HG03575 (cell line): ENCODE results near the gene ANKH.
"Not testable (repeated sequence)": the region's sequence is repeated elsewhere in the genome, so short reads cannot be mapped to it uniquely, and the experiment has no call there.

Experiments used
- ATAC-seq: cut with Tn5 transposase; IDR thresholded peaks from one replicate; pipeline ENCODE4 v1.9.1; 2021; ENCODE audit not compliant: unreplicated experiment, insufficient number of reproducible peaks, low FRiP score; ENCODE audit errors: extremely low read depth

Gene ANKH

GRCh38 chr5:14810282-14810681, 61.3 kb downstream of the ANKH start:
- ATAC-seq: no peak

GRCh38 chr5:14809369-14810155, 62.0 kb downstream of the ANKH start:
- ATAC-seq: peak; percentile 96

GRCh38 chr5:14807471-14807870, 64.1 kb downstream of the ANKH start:
- ATAC-seq: no peak

GRCh38 chr5:14806456-14806855, 65.1 kb downstream of the ANKH start:
- no peak for ATAC-seq

- no peak for ATAC-seq
These were observed 69.0 kb downstream of the ANKH start for GRCh38 chr5:14802541-14802940.

GRCh38 chr5:14801792-14802191, 69.8 kb downstream of the ANKH start:
- ATAC-seq: no peak

GRCh38 chr5:14797385-14797784, 74.2 kb downstream of the ANKH start:
- not testable (repeated sequence) for ATAC-seq

- ATAC-seq: no peak
These were observed 76.9 kb downstream of the ANKH start for GRCh38 chr5:14794583-14795230.

GRCh38 chr5:14793851-14794250, 77.7 kb downstream of the ANKH start:
- no peak for ATAC-seq

- no peak for ATAC-seq
These were observed 80.7 kb downstream of the ANKH start for GRCh38 chr5:14790911-14791310.

- ATAC-seq: no peak
These were observed 81.4 kb downstream of the ANKH start for GRCh38 chr5:14790220-14790619.

- ATAC-seq: no peak
These were observed 83.6 kb downstream of the ANKH start for GRCh38 chr5:14787801-14788579.

- peak; percentile 69 for ATAC-seq
These were observed 87.9 kb downstream of the ANKH start for GRCh38 chr5:14783691-14784090.

- ATAC-seq: no peak
These were observed 89.0 kb downstream of the ANKH start for GRCh38 chr5:14782591-14782990.

GRCh38 chr5:14781106-14781505, 90.5 kb downstream of the ANKH start:
- no peak for ATAC-seq

- ATAC-seq: no peak
These were observed 91.6 kb downstream of the ANKH start for GRCh38 chr5:14779975-14780374.

- no peak for ATAC-seq
These were observed 92.8 kb downstream of the ANKH start for GRCh38 chr5:14778792-14779070.

- ATAC-seq: no peak
These were observed 93.4 kb downstream of the ANKH start for GRCh38 chr5:14777932-14778791.

- no peak for ATAC-seq
These were observed 94.4 kb downstream of the ANKH start for GRCh38 chr5:14777187-14777586.
